NT2/D1 (cell line): ENCODE data around the gene FAM50B.

ENCODE experiments used
- DNase-seq: peaks from one replicate; pipeline ENCODE4 v3.0.0-alpha.2; 2011; ENCODE audit warnings: low read depth, low spot score
- H3K27me3 ChIP-seq: 2 replicates; pipeline ENCODE4 v1.6.0; 2011; ENCODE audit warnings: mild to moderate bottlenecking; ENCODE audit not compliant: insufficient read length, insufficient read depth
- H3K36me3 ChIP-seq: 2 replicates; pipeline ENCODE4 v1.6.1; 2011; ENCODE audit warnings: mild to moderate bottlenecking, low read length, mixed read lengths; ENCODE audit not compliant: insufficient read depth, insufficient read length
- H3K4me1 ChIP-seq: 2 replicates; pipeline ENCODE4 v1.5.1; 2011; ENCODE audit not compliant: insufficient read depth, insufficient read length
- H3K4me3 ChIP-seq: 2 replicates; pipeline ENCODE4 v1.5.1; 2011; ENCODE audit warnings: low read depth; ENCODE audit not compliant: insufficient read length
- H3K9ac ChIP-seq: 2 replicates; pipeline ENCODE4 v1.6.0; 2011; ENCODE audit warnings: low read depth; ENCODE audit not compliant: insufficient read length
- H3K9me3 ChIP-seq: 2 replicates; pipeline ENCODE4 v1.5.1; 2011; ENCODE audit warnings: mild to moderate bottlenecking, low read length; ENCODE audit not compliant: insufficient read depth
- SUZ12 ChIP-seq: IDR thresholded peaks from 2 replicates; pipeline ENCODE4 v1.6.1; 2011; ENCODE audit not compliant: insufficient read length, insufficient read depth; ENCODE audit errors: extremely low read depth
- YY1 ChIP-seq: IDR thresholded peaks from 2 replicates; pipeline ENCODE4 v1.6.1; 2011; ENCODE audit not compliant: insufficient read length, insufficient read depth
- ZNF274 ChIP-seq: IDR thresholded peaks from 2 replicates; pipeline ENCODE4 v1.6.1; 2011; ENCODE audit warnings: mild to moderate bottlenecking, low read depth, low read length

FAM50B gene

DNA sequence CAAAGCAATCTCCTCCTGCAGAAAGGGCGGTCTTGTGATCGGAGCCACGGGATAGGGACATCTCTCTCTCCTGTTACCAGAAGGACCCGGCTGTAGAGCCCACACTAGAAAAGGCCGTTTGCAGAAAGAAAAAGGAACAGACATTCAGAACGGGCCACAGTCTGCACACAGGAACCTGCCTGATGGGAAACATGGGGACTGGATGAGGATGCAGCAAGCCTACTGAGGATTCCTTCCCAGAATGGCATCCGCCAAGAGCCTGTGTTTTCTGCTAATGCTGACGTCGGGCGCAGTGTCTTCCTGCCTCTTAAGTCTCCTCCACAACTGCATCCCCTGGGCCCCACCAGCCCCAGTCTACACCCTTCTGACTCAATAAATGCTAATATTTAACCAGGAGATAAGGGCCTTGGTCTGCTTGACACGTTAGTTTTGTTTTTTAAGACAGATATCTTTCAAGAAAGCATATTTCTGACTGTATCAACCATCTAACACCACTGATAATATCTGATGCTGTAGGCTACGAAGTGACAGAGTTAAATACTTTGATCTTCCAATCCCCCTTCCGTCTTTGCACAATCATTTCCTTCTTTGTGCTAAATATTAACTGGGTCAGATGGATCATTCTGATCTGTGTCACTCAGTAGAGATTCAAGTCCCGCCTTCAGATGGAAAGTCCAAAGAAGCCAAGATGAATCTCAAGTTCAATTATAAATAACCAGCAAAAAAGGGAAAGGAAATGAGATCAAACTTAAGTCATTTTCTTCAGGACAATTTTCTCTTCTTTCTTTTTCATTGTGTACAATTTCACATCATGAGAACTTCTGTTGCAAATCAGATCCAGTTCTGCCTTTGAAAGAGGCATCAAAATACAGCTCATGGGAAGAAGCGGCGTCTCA lies 20.7 kb downstream of the FAM50B start:
- Histone ChIP-seq H3K9ac (no peak overlapping the region), H3K36me3 (no peaks in the 10 kb centered on the region), H3K9me3 (no peaks in the 10 kb centered on the region), H3K27me3 (no peaks in the 10 kb centered on the region), H3K4me3 (no peak overlapping the region), H3K4me1 (no peaks in the 10 kb centered on the region)
- DNase-seq, result no peak
- no peak for TF ChIP-seq SUZ12
- no peak for TF ChIP-seq YY1
- no peak for TF ChIP-seq ZNF274

DNA sequence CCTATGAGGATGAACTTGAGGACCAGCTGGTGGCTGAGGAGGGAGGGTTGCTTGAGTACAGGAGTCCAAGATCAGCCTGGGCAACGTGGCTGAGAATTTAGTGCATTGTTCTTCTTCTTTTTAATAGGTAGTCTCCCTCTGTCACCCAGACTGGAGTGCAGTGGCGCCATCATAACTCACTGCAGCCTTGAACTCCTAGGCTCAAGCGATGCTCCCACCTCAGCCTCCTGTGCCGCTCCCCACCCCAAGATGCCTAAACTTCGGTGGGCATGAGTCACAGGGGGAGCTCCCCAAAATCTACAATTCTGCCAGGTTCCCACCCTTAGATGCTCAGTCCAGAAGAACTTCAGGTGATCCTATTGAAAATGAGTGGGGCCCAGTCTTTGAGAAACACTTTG lies 21.4 kb downstream of the FAM50B start:
- no peak for DNase-seq
- TF ChIP-seq ZNF274, result no peak
- H3K9ac ChIP-seq, result no peak overlapping the region
- H3K9me3 ChIP-seq, result no peaks in the 10 kb centered on the region
- no peaks in the 10 kb centered on the region for H3K36me3 ChIP-seq
- no peaks in the 10 kb centered on the region for H3K27me3 ChIP-seq
- no peak overlapping the region for H3K4me3 ChIP-seq
- no peaks in the 10 kb centered on the region for H3K4me1 ChIP-seq

DNA sequence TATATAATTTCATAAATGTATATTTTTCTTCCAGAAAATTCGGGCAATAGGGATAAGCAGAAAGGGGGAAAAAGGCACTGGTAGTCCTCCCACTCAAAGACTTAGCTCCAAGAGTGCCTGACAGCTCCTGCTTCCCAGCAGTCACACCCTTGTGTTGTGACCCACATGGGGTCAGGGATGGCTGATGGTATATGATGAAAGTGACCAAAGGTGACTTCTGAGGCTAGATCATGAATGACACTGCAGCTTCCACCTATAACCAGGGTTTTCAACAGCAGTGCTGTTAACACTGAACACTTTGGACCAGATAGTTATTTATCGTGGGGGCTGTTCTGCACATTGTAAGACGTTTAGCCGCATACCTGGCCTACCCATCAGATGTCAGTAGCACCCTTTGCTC lies 22.3 kb downstream of the FAM50B start:
- DNase-seq, result no peak

DNA sequence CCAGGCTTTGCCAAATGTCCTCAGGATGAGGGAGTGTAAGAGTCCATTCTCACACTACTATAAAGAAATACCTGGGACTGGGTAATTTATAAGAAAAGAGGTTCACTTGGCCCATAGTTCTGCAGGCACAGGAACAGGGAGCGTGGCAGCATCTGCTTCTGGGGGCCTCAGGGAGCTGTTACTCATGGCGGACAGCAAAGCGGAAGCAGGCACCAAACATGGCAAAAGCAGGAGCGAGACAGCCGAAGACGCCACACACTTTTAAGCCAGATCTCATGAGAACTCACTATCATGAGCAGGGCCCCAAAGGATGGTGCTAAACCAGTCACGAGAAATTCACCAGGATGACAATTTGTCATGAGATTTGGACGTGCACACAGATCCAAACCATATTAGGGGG lies 22.8 kb downstream of the FAM50B start:
- no peak for DNase-seq
- Histone ChIP-seq H3K27me3 (no peaks in the 10 kb centered on the region), H3K4me1 (no peaks in the 10 kb centered on the region), H3K9me3 (no peaks in the 10 kb centered on the region), H3K4me3 (no peak overlapping the region), H3K36me3 (no peaks in the 10 kb centered on the region), H3K9ac (no peak overlapping the region)
- TF ChIP-seq ZNF274, result no peak
- no peak for TF ChIP-seq SUZ12
- TF ChIP-seq YY1, result no peak

More for the DNA sequence above, 22.3 kb downstream of the FAM50B start:
- H3K9me3 ChIP-seq, result no peaks in the 10 kb centered on the region
- TF ChIP-seq ZNF274, result no peak
- no peak for TF ChIP-seq YY1
- no peak for TF ChIP-seq SUZ12
- H3K4me1 ChIP-seq, result no peaks in the 10 kb centered on the region
- no peak overlapping the region for H3K9ac ChIP-seq
- H3K36me3 ChIP-seq, result no peaks in the 10 kb centered on the region
- no peaks in the 10 kb centered on the region for H3K27me3 ChIP-seq
- H3K4me3 ChIP-seq, result no peak overlapping the region

DNA sequence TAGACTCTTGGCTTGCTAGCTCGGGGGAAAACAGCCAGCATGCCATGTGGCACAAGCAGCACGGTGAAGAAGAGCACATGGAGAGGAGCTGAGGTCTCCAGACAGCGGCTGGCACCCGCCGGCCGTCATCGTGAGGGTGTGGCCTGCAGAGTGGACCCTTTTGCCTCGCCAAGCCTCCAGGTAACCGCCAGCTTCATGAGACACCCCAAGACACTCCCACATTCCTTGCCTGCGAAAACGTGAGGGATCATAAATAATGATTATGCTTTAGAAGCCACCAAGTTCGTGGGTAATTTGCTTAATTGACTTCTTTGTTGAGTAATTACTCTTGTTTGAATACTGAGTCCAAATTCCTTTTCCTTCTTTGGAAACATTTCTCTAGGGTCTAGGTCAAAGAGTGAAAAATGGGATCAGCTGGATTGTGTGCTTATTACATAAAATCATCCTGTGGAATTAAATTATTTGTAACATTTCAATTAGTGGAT lies 23.2 kb downstream of the FAM50B start:
- Histone ChIP-seq H3K4me3 (no peak overlapping the region), H3K9ac (no peak overlapping the region), H3K36me3 (no peaks in the 10 kb centered on the region), H3K9me3 (no peaks in the 10 kb centered on the region), H3K27me3 (no peaks in the 10 kb centered on the region), H3K4me1 (no peaks in the 10 kb centered on the region)
- DNase-seq, result no peak
- TF ChIP-seq YY1 (no peak), ZNF274 (no peak), SUZ12 (no peak)

DNA sequence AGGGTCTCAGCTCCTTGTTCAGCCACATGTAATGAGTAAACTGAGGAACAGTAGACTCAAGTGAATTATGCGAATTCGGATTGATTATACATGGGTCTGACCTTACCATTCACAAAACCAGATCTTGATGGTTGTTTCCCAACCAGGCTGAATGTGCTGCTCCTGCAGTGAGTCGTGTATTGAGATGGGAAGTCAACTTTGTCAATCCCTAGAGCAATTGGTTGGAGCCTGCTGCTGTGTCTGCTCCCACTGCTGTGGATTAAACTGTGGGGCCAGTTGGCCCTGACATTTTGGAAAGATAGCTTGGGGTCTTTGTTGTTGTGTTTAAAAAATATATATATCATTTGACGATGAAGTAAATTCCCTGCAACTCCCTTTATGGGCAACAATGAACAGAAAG lies 23.9 kb downstream of the FAM50B start:
- Histone ChIP-seq H3K9ac (no peak overlapping the region), H3K9me3 (no peaks in the 10 kb centered on the region), H3K27me3 (no peaks in the 10 kb centered on the region), H3K4me1 (no peaks in the 10 kb centered on the region), H3K4me3 (no peak overlapping the region), H3K36me3 (no peaks in the 10 kb centered on the region)
- DNase-seq, result no peak
- TF ChIP-seq YY1 (no peak), SUZ12 (no peak), ZNF274 (no peak)

DNA sequence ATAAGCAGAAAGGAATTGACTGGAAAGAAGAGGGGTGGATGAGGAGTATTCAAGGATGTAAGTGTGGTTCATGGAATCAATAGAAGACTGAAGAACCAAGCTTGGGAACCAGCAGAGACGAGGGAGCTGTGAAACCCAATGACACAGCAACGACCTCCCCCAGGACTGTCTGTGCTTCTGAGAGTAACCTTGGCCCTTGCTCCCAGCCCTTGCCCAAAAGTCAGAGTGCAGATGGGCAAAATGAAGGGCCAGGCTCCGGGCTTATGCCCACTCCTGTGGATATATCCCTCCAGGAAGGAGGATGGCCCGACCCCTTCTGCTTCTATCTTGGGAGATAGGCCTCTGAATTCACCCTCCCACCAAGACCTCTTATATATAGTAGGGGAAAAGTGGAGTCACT lies 24.9 kb downstream of the FAM50B start:
- H3K9ac ChIP-seq, result no peak overlapping the region
- no peak for DNase-seq
- H3K4me1 ChIP-seq, result no peaks in the 10 kb centered on the region
- TF ChIP-seq YY1 (no peak), ZNF274 (no peak)
- H3K27me3 ChIP-seq, result no peaks in the 10 kb centered on the region
- no peaks in the 10 kb centered on the region for H3K36me3 ChIP-seq
- no peaks in the 10 kb centered on the region for H3K9me3 ChIP-seq
- H3K4me3 ChIP-seq, result no peak overlapping the region
